ENCODE results near the gene PTPRR. TPM values are rescaled to one million over a fixed set of nuclear protein-coding genes. Genes with fewer than 3 reads are reported as not detected.

PTPRR gene
- total and polyA plus RNA-seq, 11 donors, result 0.21 to 1.0 (median 0.40) TPM; not detected in 1

DNA sequence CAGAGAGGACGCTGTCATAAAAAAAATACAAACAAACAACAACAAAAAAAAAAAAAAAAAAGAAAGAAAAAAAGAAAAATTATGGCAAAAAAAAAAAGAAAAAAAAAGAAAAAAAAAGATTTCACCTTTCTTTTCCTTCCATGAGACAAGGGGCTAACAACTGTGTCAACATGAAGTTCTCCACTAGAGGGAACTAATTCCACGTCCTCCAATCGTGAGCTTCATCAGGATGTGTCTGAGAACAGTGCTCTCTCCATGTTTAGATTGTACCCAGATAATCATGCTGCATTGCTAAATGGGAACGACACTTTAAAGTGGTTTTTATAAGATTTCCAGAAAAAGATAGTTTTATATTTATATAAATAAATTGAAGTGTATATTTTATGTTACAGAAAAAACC lies 187.2 kb downstream of the PTPRR start:
- H3K4me3 ChIP-seq, result no peak overlapping the region
- no peak overlapping the region for H3K27ac ChIP-seq
- no peak for TF ChIP-seq POLR2A (IDR thresholded peaks at IDR 0.05)
- TF ChIP-seq, protein P1, sequence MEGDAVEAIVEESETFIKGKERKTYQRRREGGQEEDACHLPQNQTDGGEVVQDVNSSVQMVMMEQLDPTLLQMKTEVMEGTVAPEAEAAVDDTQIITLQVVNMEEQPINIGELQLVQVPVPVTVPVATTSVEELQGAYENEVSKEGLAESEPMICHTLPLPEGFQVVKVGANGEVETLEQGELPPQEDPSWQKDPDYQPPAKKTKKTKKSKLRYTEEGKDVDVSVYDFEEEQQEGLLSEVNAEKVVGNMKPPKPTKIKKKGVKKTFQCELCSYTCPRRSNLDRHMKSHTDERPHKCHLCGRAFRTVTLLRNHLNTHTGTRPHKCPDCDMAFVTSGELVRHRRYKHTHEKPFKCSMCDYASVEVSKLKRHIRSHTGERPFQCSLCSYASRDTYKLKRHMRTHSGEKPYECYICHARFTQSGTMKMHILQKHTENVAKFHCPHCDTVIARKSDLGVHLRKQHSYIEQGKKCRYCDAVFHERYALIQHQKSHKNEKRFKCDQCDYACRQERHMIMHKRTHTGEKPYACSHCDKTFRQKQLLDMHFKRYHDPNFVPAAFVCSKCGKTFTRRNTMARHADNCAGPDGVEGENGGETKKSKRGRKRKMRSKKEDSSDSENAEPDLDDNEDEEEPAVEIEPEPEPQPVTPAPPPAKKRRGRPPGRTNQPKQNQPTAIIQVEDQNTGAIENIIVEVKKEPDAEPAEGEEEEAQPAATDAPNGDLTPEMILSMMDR (IDR thresholded peaks at IDR 0.05), result peak; percentile 55 to 79 (median 66)
- WGBS, 4 donors, result 1 to 5% (median 3%) methylated on average over 4 of the region's 4 CpGs
- ATAC-seq, result peak in 3 of 4 donors; percentile 50 to 72 (median 70)
- H3K27me3 ChIP-seq, result peaks cover 0 to 2% (median 0%) of the 10 kb centered on the region in 9 donors
- intact Hi-C loops (cut with DNase I), result loop anchor here in 9 of 10 donors (1.0 to 10.0 kb wide), 14 partner anchors 111 to 859 kb away; no protein-coding TSS in a partner anchor
- no peaks in the 10 kb centered on the region for H3K4me1 ChIP-seq
- no peaks in the 10 kb centered on the region for H3K36me3 ChIP-seq
- peak in 1 of 5 donors; percentile 14 for DNase-seq
- H3K9me3 ChIP-seq, result no peaks in the 10 kb centered on the region

DNA sequence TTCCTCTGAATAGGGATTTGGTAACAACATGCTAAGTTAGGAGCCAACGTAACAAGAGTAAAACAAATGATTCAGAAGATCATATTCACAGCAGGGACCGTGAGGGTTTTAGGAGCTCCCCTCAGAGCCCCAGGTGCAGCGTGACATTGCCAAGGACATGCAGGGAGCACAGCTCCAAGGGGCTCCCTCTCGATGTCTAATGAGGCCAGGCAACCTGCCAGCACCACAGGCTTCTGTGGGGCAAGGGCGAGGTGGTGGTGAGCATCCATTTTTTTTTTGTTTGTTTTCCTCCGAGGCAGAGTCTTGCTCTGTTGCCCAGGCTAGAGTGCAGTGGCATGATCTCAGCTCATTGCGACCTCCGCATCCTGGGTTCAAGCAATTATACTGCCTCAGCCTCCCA lies 188.3 kb downstream of the PTPRR start:
- 72 to 81% (median 78%) methylated on average over 8 of the region's 8 CpGs for WGBS, 4 donors

DNA sequence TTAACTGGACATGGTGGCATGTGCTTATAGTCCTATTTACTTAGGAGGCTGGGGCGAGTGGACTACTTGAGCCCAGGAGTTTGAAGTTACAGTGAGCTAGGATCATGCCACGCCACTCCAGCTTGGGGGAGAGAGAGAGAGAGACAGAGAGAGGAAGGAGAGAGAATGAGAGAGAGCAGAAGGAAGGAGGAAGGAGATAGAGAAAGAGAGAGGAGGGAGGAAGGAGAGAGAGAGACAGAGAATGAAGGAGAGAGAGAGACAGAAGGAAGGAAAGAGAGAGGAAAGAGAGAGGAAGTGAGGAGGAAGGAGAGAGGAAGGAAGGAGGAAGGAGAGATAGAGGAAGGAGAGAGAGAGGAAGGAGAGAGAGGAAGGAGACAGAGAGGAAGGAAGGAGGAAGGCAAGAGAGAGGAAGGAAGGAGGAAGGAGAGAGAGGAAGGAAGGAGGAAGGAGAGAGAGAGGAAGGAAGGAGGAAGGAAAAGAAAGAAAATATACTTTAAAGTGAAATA lies 189.8 kb downstream of the PTPRR start:
- Histone ChIP-seq H3K4me1 (no peaks in the 10 kb centered on the region), H3K27ac (no peak overlapping the region), H3K9me3 (no peaks in the 10 kb centered on the region), H3K36me3 (no peaks in the 10 kb centered on the region), H3K27me3 (no peaks in the 10 kb centered on the region), H3K4me3 (no peak overlapping the region)
- intact Hi-C loops (cut with DNase I), result loop anchor here in 9 of 10 donors (2.0 to 10.0 kb wide), 13 partner anchors 114 to 856 kb away; no protein-coding TSS in a partner anchor
- DNase-seq, result no peak
- no peak for ATAC-seq
- 65 to 95% (median 88%) methylated on average over 2 of the region's 2 CpGs for WGBS, 4 donors
- no peak for TF ChIP-seq POLR2A (IDR thresholded peaks at IDR 0.05)
- TF ChIP-seq, protein P1 (IDR thresholded peaks at IDR 0.05), result no peak

More for the DNA sequence above, 188.3 kb downstream of the PTPRR start:
- peaks cover 0 to under 1% (median 0%) of the 10 kb centered on the region in 9 donors for H3K27me3 ChIP-seq
- no peaks in the 10 kb centered on the region for H3K4me1 ChIP-seq
- intact Hi-C loops (cut with DNase I), result loop anchor here in 9 of 10 donors (2.0 to 10.0 kb wide), 13 partner anchors 113 to 857 kb away; no protein-coding TSS in a partner anchor
- no peak for ATAC-seq
- H3K27ac ChIP-seq, result no peak overlapping the region
- DNase-seq, result no peak
- TF ChIP-seq POLR2A (IDR thresholded peaks at IDR 0.05), result no peak
- TF ChIP-seq, protein P1 (IDR thresholded peaks at IDR 0.05), result no peak
- H3K36me3 ChIP-seq, result no peaks in the 10 kb centered on the region
- H3K4me3 ChIP-seq, result no peak overlapping the region
- no peaks in the 10 kb centered on the region for H3K9me3 ChIP-seq

DNA sequence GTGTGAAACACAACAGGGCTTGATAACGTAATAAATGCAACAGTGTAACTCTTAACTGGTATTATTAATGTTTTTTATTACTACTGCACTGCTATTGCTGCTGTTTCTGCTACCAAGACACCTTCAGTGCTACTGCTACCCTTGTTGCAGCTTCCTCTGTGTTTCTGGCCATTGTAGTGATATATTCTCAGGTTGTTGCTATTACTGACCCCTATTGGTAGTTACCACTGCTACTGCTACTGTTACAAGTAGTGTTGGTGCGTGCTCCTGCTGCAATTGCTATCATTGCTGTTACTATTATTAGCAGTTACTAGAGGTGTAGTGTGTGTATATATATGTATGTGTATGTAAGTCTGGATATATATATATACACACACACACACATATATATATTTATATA lies 196.1 kb downstream of the PTPRR start:
- no peak for DNase-seq
- Histone ChIP-seq H3K9me3 (no peaks in the 10 kb centered on the region), H3K4me3 (no peak overlapping the region), H3K4me1 (peaks cover 0 to 41% (median 9%) of the 10 kb centered on the region in 12 donors), H3K27me3 (peaks cover 0 to 2% (median 0%) of the 10 kb centered on the region in 9 donors), H3K27ac (peak overlapping the region in 2 of 12 donors; percentile 20 to 71), H3K36me3 (no peaks in the 10 kb centered on the region)
- TF ChIP-seq, protein P1 (IDR thresholded peaks at IDR 0.05), result peak in 7 of 12 donors; percentile 7 to 41 (median 29)
- no peak for TF ChIP-seq POLR2A (IDR thresholded peaks at IDR 0.05)
- WGBS, 4 donors, result 70 to 83% (median 76%) methylated on average over 2 of the region's 2 CpGs
- ATAC-seq, result peak in 1 of 4 donors; percentile 15
- intact Hi-C loops (cut with DNase I), result loop anchor here in 5 of 10 donors (5.0 to 10.0 kb wide), 8 partner anchors 132 to 850 kb away; partner anchors contain the start of genes CNOT2 (in 1 of the 5) and KCNMB4 (in 1 of the 5)

Data from heart left ventricle (tissue), 16 donors.